ENCODE measurements around the gene NSMCE1. TPM values are rescaled to one million over a fixed set of nuclear protein-coding genes. Genes with fewer than 3 reads are reported as not detected.
"Not testable (repeated sequence)": the region's sequence is repeated elsewhere in the genome, so short reads cannot be mapped to it uniquely, and the experiment has no call there.

NSMCE1 gene
- total RNA-seq, 1 experiment from 2014 or later: 106 TPM

GRCh38 chr16:27289669-27290068 lies 21.1 kb upstream of the NSMCE1 start:
- CTCF ChIA-PET: no interaction called here
- no TSS peak for BruUV-seq (replicated peaks)
- intact Hi-C loops (cut with micrococcal nuclease): no loop called here
- H3K9me3 Mint-ChIP-seq (ENCODE audit: unreplicated experiment): peaks cover 6% of the 10 kb centered on the region
- H3K27me3 Mint-ChIP-seq (ENCODE audit: insufficient read depth, unreplicated experiment): no peaks in the 10 kb centered on the region
- no peak overlapping the region for H3K27ac Mint-ChIP-seq (ENCODE audit: low read depth, unreplicated experiment)
- no peak overlapping the region for H3K4me3 Mint-ChIP-seq (ENCODE audit: unreplicated experiment)
- no peak for DNase-seq (ENCODE audit: unreplicated experiment)
- H3K36me3 Mint-ChIP-seq (ENCODE audit: insufficient read depth, unreplicated experiment): no peaks in the 10 kb centered on the region
- POLR2A ChIA-PET: no interaction called here
- H3K4me1 Mint-ChIP-seq (ENCODE audit: insufficient read depth, unreplicated experiment): peaks cover 10% of the 10 kb centered on the region
- no peak for TF ChIP-seq CTCF (IDR thresholded peaks at IDR 0.05; ENCODE audit: unreplicated experiment)

GRCh38 chr16:27288313-27288712 lies 19.7 kb upstream of the NSMCE1 start:
- H3K4me3 Mint-ChIP-seq (ENCODE audit: unreplicated experiment); intact Hi-C loops (cut with micrococcal nuclease); H3K36me3 Mint-ChIP-seq (ENCODE audit: insufficient read depth, unreplicated experiment); BruUV-seq (replicated peaks); POLR2A ChIA-PET; H3K9me3 Mint-ChIP-seq (ENCODE audit: unreplicated experiment); CTCF ChIA-PET; H3K27me3 Mint-ChIP-seq (ENCODE audit: insufficient read depth, unreplicated experiment); H3K27ac Mint-ChIP-seq (ENCODE audit: low read depth, unreplicated experiment); H3K4me1 Mint-ChIP-seq (ENCODE audit: insufficient read depth, unreplicated experiment); DNase-seq (ENCODE audit: unreplicated experiment): not testable (repeated sequence)

GRCh38 chr16:27287887-27288286 lies 19.3 kb upstream of the NSMCE1 start:
- ChIA-PET POLR2A (interaction anchor here (0.6 kb wide), 2 partner anchors 11 to 33 kb away, joined by 4 to 5 read pairs; no protein-coding TSS in a partner anchor), CTCF (interaction anchor here (1.2 to 1.7 kb wide), 2 partner anchors 51 to 53 kb away, joined by 3 read pairs; no protein-coding TSS in a partner anchor)
- peaks cover 10% of the 10 kb centered on the region for H3K4me1 Mint-ChIP-seq (ENCODE audit: insufficient read depth, unreplicated experiment)
- intact Hi-C loops (cut with micrococcal nuclease): no loop called here
- peaks cover 6% of the 10 kb centered on the region for H3K9me3 Mint-ChIP-seq (ENCODE audit: unreplicated experiment)
- no peaks in the 10 kb centered on the region for H3K27me3 Mint-ChIP-seq (ENCODE audit: insufficient read depth, unreplicated experiment)
- no peak for DNase-seq (ENCODE audit: unreplicated experiment)
- TF ChIP-seq CTCF (IDR thresholded peaks at IDR 0.05; ENCODE audit: unreplicated experiment): no peak
- H3K4me3 Mint-ChIP-seq (ENCODE audit: unreplicated experiment): no peak overlapping the region
- no peak overlapping the region for H3K27ac Mint-ChIP-seq (ENCODE audit: low read depth, unreplicated experiment)
- H3K36me3 Mint-ChIP-seq (ENCODE audit: insufficient read depth, unreplicated experiment): no peaks in the 10 kb centered on the region
- no TSS peak for BruUV-seq (replicated peaks)

GRCh38 chr16:27287051-27287811 lies 18.7 kb upstream of the NSMCE1 start:
- TF ChIP-seq CTCF (IDR thresholded peaks at IDR 0.05; ENCODE audit: unreplicated experiment): no peak
- intact Hi-C loops (cut with micrococcal nuclease): no loop called here
- Mint-ChIP-seq H3K36me3 (ENCODE audit: insufficient read depth, unreplicated experiment) (no peaks in the 10 kb centered on the region), H3K27me3 (ENCODE audit: insufficient read depth, unreplicated experiment) (no peaks in the 10 kb centered on the region), H3K27ac (ENCODE audit: low read depth, unreplicated experiment) (no peak overlapping the region), H3K9me3 (ENCODE audit: unreplicated experiment) (peaks cover 6% of the 10 kb centered on the region), H3K4me1 (ENCODE audit: insufficient read depth, unreplicated experiment) (peaks cover 10% of the 10 kb centered on the region), H3K4me3 (ENCODE audit: unreplicated experiment) (no peak overlapping the region)
- CTCF ChIA-PET: interaction anchor here (0.7 to 1.7 kb wide), 4 partner anchors 19 to 79 kb away, joined by 3 to 6 read pairs (median 3); partner anchors contain the start of gene NSMCE1
- POLR2A ChIA-PET: interaction anchor here (0.6 to 1.7 kb wide), 6 partner anchors 12 to 36 kb away, joined by 3 to 5 read pairs (median 4); no protein-coding TSS in a partner anchor
- no TSS peak for BruUV-seq (replicated peaks)
- no peak for DNase-seq (ENCODE audit: unreplicated experiment)

Measured in MCF 10A (cell line).